Measurements from ENCODE around the gene GNAT1.

- TF ChIP-seq EZH2 (IDR thresholded peaks at IDR 0.05; ENCODE audit: low read length) (no peak), CTCF (optimal IDR thresholded peaks at IDR 0.05 in 1 of 3, IDR thresholded peaks at IDR 0.05 in 1 of 3, conservative IDR thresholded peaks at IDR 0.05 in 1 of 3; ENCODE audit: extremely low read depth in 1 of 3, insufficient read depth in 2 of 3, low read length in 3 of 3) (peak in 1 of 3 experiments; percentile 6)
Observed at GRCh38 chr3:50237754-50238548, 46.5 kb downstream of the GNAT1 start.
